ENCODE data around the gene NFKB1. TPM values are rescaled to one million over a fixed set of nuclear protein-coding genes. Genes with fewer than 3 reads are reported as not detected.
"Not testable (repeated sequence)": the region's sequence is repeated elsewhere in the genome, so short reads cannot be mapped to it uniquely, and the experiment has no call there.

The NFKB1 gene
- total and polyA plus RNA-seq, 8 donors = 7.0 to 33.5 (median 15.4) TPM

GRCh38 chr4:102612824-102613366, 111.7 kb downstream of the NFKB1 start:
- H3K9me3 ChIP-seq = no peaks in the 10 kb centered on the region
- no peak overlapping the region for H3K4me3 ChIP-seq
- H3K36me3 ChIP-seq = peaks cover 17 to 62% (median 24%) of the 10 kb centered on the region in 3 donors
- peak in 2 of 4 donors; percentile 31 to 52 for ATAC-seq
- 78 to 81% methylated on average over 11 of the region's 11 CpGs for WGBS, 2 donors
- H3K27ac ChIP-seq = no peak overlapping the region
- TF ChIP-seq CTCF (IDR thresholded peaks at IDR 0.05) = no peak
- no peaks in the 10 kb centered on the region for H3K4me1 ChIP-seq
- no peaks in the 10 kb centered on the region for H3K27me3 ChIP-seq
- no peak for DNase-seq
- intact Hi-C loops (cut with DNase I) = loop anchor here in 2 of 3 donors (10.0 kb wide), 2 partner anchors 158 to 472 kb away; no protein-coding TSS in a partner anchor
- no peak for FAIRE-seq

- intact Hi-C loops (cut with DNase I) = loop anchor here in 2 of 3 donors (10.0 kb wide), 2 partner anchors 160 to 470 kb away; no protein-coding TSS in a partner anchor
- Histone ChIP-seq H3K9me3 (no peaks in the 10 kb centered on the region), H3K36me3 (peaks cover 17 to 53% (median 24%) of the 10 kb centered on the region in 3 donors), H3K4me3 (no peak overlapping the region), H3K27me3 (no peaks in the 10 kb centered on the region), H3K27ac (no peak overlapping the region), H3K4me1 (peaks cover 0 to 6% (median 0%) of the 10 kb centered on the region in 3 donors)
- no peak for TF ChIP-seq CTCF (IDR thresholded peaks at IDR 0.05)
- DNase-seq = no peak
- ATAC-seq = no peak
- 88 to 91% methylated on average over 9 of the region's 9 CpGs for WGBS, 2 donors
- FAIRE-seq = no peak
Measured at GRCh38 chr4:102614801-102615200, 113.6 kb downstream of the NFKB1 start.

- WGBS, 2 donors = 88 to 91% methylated on average over 9 of the region's 9 CpGs
- no peak overlapping the region for H3K4me3 ChIP-seq
- H3K36me3 ChIP-seq = peaks cover 10 to 46% (median 18%) of the 10 kb centered on the region in 3 donors
- peaks cover 0 to 17% (median 6%) of the 10 kb centered on the region in 3 donors for H3K4me1 ChIP-seq
- intact Hi-C loops (cut with DNase I) = loop anchor here in 2 of 3 donors (10.0 kb wide), 2 partner anchors 162 to 468 kb away; no protein-coding TSS in a partner anchor
- FAIRE-seq = no peak
- DNase-seq = no peak
- no peak for ATAC-seq
- no peaks in the 10 kb centered on the region for H3K9me3 ChIP-seq
- TF ChIP-seq CTCF (IDR thresholded peaks at IDR 0.05) = no peak
- H3K27ac ChIP-seq = no peak overlapping the region
- no peaks in the 10 kb centered on the region for H3K27me3 ChIP-seq
Measured at GRCh38 chr4:102616636-102617035, 115.5 kb downstream of the NFKB1 start.

- Histone ChIP-seq H3K4me1 (peaks cover 0 to 17% (median 9%) of the 10 kb centered on the region in 3 donors), H3K27ac (peak overlapping the region in 2 of 4 donors; percentile 56 to 88), H3K36me3 (peaks cover 0 to 22% (median 5%) of the 10 kb centered on the region in 3 donors)
- intact Hi-C loops (cut with DNase I) = loop anchor here in 2 of 3 donors (10.0 kb wide), 2 partner anchors 164 to 466 kb away; no protein-coding TSS in a partner anchor
- DNase-seq, ATAC-seq, H3K27me3 ChIP-seq, FAIRE-seq, H3K4me3 ChIP-seq, H3K9me3 ChIP-seq: not testable (repeated sequence)
- WGBS, 2 donors = 49 to 50% methylated on average over 9 of the region's 9 CpGs
Measured at GRCh38 chr4:102619021-102619420, 117.9 kb downstream of the NFKB1 start.

GRCh38 chr4:102619776-102620631, 118.8 kb downstream of the NFKB1 start:
- H3K36me3 ChIP-seq = peaks cover 0 to 13% (median 5%) of the 10 kb centered on the region in 3 donors
- H3K4me1 ChIP-seq = peaks cover 0 to 17% (median 9%) of the 10 kb centered on the region in 3 donors
- intact Hi-C loops (cut with DNase I) = loop anchor here in 2 of 3 donors (10.0 kb wide), 3 partner anchors 165 to 465 kb away; no protein-coding TSS in a partner anchor
- H3K9me3 ChIP-seq, FAIRE-seq, DNase-seq, H3K27me3 ChIP-seq: not testable (repeated sequence)
- peak overlapping the region; percentile 77 to 90 (median 84) for H3K27ac ChIP-seq
- peak; percentile 28 to 44 (median 40) for ATAC-seq
- H3K4me3 ChIP-seq = peak overlapping the region in 1 of 4 donors; percentile 34
- WGBS, 2 donors = 35 to 41% methylated on average over 4 of the region's 4 CpGs
